Ecto neural progenitor cell (in vitro differentiated cells): Measurements from ENCODE around the gene BRF1.

ENCODE experiments used
- DNase-seq: peaks from one replicate; pipeline ENCODE4 v3.0.0-alpha.2; 2018; ENCODE audit warnings: low spot score

The BRF1 gene

GRCh38 chr14:105227346-105227745 is 73.5 kb downstream of the BRF1 start:
- no peak for DNase-seq

GRCh38 chr14:105226198-105226597 is 74.6 kb downstream of the BRF1 start:
- DNase-seq: no peak

GRCh38 chr14:105224845-105225570 is 75.8 kb downstream of the BRF1 start:
- no peak for DNase-seq

- no peak for DNase-seq
These were observed 76.8 kb downstream of the BRF1 start for GRCh38 chr14:105223770-105224544.

- no peak for DNase-seq
These were observed 77.5 kb downstream of the BRF1 start for GRCh38 chr14:105223260-105223659.

GRCh38 chr14:105221598-105222178 is 79.1 kb downstream of the BRF1 start:
- no peak for DNase-seq

GRCh38 chr14:105220699-105221597 is 79.9 kb downstream of the BRF1 start:
- DNase-seq: no peak

- DNase-seq: no peak
These were observed 81.0 kb downstream of the BRF1 start for GRCh38 chr14:105219753-105220152.

GRCh38 chr14:105219043-105219612 is 81.7 kb downstream of the BRF1 start:
- DNase-seq: no peak

GRCh38 chr14:105218611-105219010 is 82.2 kb downstream of the BRF1 start:
- DNase-seq: no peak

- no peak for DNase-seq
These were observed 83.0 kb downstream of the BRF1 start for GRCh38 chr14:105217774-105218173.

GRCh38 chr14:105216490-105217247 is 84.1 kb downstream of the BRF1 start:
- DNase-seq: no peak

- no peak for DNase-seq
These were observed 85.2 kb downstream of the BRF1 start for GRCh38 chr14:105215602-105216001.

- DNase-seq: no peak
These were observed 86.4 kb downstream of the BRF1 start for GRCh38 chr14:105214324-105214915.

- no peak for DNase-seq
These were observed 87.4 kb downstream of the BRF1 start for GRCh38 chr14:105213361-105213760.

- no peak for DNase-seq
These were observed 88.1 kb downstream of the BRF1 start for GRCh38 chr14:105212541-105213300.

- no peak for DNase-seq
These were observed 89.1 kb downstream of the BRF1 start for GRCh38 chr14:105211758-105212089.

GRCh38 chr14:105211086-105211757 is 89.6 kb downstream of the BRF1 start:
- DNase-seq: no peak

- DNase-seq: no peak
These were observed 90.4 kb downstream of the BRF1 start for GRCh38 chr14:105210266-105211025.
